Kidney tubule cell (primary cell): ENCODE data around the gene GSK3A.

Source experiments
- DNase-seq: peaks from one replicate; pipeline ENCODE4 v3.0.0-alpha.2; 2018; ENCODE audit warnings: low spot score

The GSK3A gene

GRCh38 chr19:42226886-42227285 is 15.5 kb downstream of the GSK3A start:
- peak; percentile 14 for DNase-seq

- no peak for DNase-seq
These were observed 16.6 kb downstream of the GSK3A start for GRCh38 chr19:42225718-42226292.

- no peak for DNase-seq
These were observed 17.3 kb downstream of the GSK3A start for GRCh38 chr19:42224940-42225717.

- no peak for DNase-seq
These were observed 21.7 kb downstream of the GSK3A start for GRCh38 chr19:42220751-42221097.

DNA sequence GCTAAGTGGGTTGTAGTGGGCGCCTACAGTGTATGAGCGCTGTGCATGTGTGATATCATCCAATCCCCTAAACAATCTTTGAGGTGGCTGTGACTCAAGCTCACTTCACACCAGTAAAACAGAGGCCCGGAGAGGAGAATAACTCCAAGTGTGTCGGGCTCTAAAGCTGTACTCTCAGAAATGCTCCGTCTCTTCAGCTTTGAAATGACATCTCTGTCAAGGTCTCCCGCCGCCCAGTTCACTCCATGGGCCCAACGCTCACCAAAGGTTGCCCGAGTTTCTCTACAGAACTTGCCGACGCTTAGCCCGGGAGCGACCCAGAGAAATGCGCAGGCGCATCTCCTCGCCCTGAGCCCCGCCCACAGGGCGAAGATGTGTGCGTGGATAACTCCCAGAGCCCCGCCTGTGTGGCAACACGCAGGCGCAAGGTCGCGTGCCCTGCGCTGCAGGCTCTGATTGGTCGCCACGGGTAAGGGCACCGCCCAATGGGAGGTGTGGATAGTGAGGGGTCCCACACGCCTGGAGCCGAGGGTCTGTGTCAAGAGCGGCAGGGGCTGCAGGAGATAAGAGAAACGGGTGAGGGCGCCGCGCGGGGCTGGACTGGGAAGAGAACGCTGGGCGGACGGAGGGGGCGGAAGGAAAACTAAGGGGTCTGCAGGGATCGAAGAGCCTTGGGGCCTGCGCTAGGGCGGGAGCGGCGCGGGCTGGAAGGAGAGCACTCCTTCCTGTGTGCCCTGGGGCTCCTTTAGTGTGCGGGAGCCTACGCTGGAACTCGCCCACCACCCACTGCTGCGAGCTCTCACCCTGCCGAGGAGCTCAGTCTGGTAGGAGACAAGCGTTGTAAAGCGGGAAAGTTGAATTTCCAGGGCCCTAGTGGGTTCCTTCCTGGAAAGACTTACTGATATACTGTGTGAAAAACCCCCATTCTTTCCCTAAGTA is 22.3 kb downstream of the GSK3A start, which contains the start of gene ZNF526:
Gene ZNF526, plus strand, starts transcription at position 501 of the 939 bp plus-strand sequence. CDS start 4,092 bp downstream, outside the sequence.
- peak; percentile 97 for DNase-seq

DNA sequence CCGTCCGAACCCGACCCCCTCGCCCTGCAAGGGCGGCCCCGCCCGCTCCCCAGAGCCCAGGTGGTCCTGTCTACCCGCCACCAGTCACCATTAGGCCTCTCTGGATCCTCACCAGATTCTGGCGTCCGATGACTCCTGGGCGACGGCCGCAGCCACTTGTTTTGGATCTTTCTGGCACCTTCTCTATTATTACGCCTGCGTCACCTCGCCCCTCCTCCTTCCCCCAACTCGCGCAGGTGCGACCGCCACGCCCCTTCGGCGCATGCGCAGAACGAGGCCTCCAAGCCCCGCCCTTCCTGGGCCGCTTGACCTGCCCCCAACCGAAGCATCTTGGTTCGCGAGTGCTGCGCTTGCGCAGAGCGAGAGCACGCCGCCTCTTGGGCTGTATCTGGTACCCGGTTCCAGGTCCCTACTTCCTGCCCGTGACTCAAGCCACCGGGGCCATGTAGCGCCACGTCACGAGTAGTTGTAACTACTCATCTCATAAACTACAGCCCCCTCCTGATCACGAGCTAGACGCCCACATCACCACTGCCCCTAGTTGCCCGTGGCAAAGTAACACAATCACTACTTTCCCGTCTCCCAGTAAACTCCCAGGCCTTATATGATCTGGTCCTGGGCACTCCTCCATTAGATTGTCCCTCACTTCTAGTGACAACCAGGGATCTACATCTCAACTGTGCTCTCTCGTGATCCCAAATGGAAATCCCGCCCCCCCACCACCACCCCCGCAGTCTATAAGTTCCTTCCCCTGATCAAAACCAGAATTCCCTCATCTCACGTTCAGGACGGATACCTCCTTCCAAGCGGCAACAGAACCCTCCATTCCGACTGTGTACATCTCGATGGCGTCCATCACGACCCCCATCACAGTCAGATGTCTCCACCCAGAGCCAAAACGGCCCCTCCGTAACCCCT is 24.6 kb downstream of the GSK3A start, which contains the start of gene DEDD2:
Gene DEDD2, minus strand, starts transcription at position 158 of the 918 bp plus-strand sequence. CDS start 670 bp downstream, outside the sequence.
- DNase-seq, result peak; percentile 99

DNA sequence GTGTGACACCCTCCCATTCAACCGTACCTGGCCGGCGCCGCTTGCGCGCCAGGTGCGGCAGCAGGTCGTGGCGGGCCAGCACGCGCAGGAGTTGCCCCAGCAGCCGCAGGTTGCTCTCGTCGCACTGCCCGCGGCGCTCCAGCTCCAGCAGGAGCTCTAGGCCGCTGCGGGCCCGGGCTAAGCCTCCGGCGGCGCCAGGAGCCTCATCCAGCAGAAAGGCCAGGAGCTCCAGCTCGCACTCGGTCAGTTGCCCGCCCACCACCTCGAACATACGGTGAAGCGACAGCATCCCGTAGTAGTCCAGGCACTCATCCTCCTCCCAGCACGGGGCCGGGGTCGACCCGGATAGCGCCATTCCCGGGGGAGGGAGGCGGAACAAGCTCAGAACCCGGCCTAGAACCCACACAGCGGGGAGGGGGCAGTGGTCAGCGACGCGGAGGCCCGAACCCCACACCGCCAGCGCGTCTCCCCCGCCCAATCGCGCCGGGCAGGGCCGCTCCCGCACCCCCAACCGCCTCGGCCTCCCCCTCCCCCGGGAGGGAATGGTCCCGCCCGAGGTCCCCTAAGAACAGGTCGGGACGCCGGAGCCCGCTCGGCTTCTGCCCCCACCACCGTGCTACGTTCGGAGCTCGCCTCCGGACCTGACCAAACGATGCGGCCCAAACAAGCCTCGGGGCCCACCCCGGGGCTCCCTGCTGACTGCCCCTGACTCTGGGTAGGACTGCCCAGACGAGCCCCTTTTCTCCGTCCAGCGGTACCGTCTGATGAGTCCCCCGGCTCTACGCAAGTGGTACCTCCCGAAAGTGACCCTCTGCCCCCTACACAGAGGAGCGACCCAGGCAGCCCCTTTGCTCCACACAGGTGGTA is 25.5 kb downstream of the GSK3A start:
- peak; percentile 44 for DNase-seq

DNA sequence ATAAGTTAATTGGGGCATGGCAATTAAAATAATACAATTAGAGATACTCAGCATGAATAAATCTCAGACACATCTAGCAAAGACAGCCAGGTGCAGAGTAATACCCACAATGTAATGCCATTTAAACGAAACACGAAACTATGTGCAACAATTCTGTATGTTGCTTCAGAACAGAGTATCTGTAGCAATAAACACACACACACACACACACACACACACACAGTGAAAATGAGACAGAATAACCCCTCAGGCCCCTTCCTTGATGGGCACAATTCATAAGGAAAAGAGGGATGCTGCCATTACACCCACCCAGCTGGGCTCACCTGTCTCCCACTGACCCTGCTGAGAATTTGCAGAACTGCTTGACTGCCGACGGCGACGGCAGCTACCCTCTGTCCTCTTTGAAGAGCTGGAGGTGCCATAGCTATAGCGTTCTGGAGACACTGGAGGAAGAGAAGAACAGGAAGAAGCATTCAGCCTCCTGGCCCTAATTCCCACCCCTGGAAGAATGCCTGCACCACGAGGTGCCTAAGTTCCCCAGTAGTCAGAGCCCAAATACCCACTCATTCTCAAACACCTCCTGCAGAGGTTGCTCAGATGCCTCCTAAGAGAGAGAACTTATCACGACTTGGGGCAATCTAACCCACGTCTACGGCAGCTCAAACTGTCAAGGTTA is 27.5 kb downstream of the GSK3A start:
- no peak for DNase-seq

DNA sequence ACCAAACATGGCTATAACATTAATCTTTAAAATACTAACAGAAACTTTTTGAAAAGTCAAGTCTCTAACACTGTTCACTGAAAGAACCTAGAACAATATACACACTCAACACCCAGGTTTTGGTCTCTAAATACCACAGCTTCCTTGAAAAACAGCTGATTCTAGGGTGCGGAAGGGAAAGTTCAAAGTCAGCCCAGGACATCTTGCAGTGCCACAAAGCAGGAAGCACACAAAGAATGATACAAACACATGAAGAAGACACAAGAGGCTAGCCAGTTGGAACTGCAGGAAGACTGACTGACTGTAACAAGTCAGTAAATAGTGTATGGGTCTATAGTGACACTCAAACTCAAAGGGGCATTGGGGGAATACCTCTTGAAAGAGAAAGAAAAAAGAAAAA is 29.5 kb downstream of the GSK3A start:
- DNase-seq, result no peak

- DNase-seq, result no peak
These were observed 33.8 kb downstream of the GSK3A start for GRCh38 chr19:42208612-42209011.

- peak; percentile 85 for DNase-seq
These were observed 34.6 kb downstream of the GSK3A start for GRCh38 chr19:42207767-42208271.

- peak; percentile 80 for DNase-seq
These were observed 35.3 kb downstream of the GSK3A start for GRCh38 chr19:42206871-42207755.

DNA sequence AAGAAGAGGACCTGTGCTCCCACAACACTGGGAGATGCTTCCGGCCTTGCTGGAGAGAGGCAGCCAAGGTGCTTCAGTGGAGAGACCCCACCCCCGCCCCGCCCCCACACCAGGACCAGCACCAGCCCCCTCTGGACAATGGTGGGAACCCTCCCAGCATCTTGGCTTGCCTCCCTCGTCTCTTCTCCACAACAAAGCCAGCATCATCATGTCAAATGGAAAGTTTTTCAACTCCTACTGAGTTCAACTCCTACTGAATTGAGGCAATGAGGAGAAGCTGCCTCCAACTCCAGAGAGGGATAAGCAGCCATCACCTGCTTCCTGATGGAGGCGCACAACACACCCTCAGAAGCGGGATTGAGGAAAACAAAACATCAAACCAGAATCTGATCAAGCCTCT is 37.7 kb downstream of the GSK3A start:
- no peak for DNase-seq

DNA sequence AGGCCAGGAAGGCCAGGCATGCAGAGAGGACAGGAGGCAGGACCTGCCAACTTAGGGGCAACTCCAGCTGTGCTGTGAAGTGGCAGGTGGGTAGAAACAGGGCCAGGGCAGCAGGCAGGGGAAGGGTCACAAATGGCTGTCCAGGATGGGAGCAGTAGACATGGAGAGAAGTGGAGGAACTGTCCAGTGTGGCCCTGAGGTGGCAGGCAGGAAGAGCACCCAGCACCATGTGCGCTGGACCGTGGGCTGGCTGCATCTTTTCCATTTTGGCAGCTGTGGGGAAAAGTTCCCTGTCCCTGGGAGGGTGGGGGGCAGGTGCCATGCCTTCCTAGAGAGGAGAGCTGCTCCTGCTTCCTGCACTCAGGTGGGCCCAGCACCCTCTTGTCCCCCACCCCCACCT is 38.7 kb downstream of the GSK3A start:
- DNase-seq, result peak; percentile 46

DNA sequence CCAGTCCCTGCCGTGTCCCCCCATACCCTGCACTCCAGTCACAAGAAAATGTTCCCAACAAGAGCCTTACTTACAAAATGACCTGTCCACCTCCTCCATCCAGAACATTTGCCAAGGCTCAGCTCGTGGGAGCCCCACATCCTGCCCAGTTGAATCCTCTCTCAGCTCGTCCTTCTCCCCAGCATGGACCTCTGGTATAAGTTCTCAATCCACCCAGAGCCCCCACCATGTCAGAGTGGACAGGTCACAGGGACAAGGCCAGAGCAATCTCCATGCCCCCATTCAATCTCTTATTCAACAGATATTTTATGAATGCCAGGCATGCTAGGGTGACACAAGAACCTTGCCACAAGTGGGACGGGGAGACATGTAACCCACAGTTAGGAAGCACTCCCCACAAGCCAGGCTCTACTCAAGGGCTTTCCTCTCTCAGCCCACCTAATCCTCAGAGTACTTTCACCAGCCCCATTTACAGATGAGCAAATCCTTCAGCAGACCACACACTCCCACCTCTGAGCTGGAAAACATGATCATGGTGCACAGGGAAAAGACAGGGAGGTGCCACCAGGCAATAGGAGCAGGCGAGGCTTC is 40.0 kb downstream of the GSK3A start:
- DNase-seq, result no peak

DNA sequence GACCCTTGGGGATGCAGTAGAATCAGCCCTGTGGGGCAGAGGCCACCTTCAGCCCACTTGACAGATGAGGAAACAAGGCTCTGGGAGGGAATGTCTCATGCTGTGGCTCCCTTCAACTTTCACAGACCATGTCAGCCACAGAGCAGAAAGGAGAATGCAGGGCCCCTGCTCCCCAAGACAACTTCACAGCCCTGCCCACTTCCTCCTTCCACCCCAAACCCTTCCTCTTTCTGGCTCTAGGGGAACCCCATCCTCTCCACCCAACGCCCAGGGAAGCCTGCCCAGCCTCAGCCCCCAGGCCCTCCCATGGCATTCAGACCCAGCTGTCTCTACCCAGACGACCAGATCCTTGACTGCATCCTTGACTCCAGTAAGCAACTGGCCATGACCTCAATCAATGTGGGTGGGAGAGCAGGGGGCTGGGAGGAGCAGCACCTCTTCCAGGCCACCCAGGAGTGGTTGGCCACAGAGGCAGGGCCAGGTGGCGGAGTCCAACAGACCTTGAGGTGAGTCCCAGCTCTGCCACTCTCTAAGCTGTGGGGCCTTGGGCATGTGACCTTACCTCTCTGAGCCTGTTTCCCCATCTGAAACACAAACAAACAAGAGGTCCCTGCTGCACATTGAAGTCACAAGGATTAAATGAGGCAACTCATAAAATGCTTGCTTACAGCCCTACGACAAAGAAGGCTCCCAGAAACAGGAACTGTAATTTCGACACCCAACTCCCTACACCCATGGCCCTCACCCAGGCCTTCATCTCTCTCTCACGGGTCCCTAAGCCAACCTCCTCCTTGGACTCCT is 40.7 kb downstream of the GSK3A start:
- DNase-seq, result no peak

DNA sequence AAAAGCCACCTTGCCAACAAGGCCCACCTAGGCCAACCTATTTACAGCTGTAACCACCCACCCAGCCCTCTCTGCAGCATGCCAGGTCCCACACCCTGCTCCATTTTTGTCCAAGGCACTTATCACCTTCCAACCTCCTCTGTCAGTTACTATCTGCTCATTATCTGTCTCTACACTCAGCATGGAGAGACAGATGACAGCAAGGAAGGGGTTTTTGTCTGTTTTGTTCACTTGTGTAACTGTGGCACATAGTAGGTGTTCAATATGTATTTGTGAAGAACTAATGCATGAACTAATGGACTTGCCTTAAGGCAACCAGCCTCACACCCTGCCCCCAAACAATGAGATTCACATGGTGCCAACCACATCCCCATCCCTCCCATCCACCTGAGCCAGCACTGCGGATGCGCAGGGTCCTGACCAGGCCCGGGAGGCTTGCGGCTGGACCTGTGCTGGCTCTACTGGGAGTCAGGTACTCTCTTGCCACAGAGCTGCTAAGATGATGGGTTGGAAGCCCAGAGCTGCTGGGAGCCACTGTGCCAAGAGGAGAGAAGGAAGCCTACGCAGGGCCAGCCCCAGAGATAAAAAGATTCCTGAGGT is 42.2 kb downstream of the GSK3A start:
- no peak for DNase-seq
